HG03103 (cell line): ENCODE data around the gene DNAJA2.

ENCODE experiments used
- ATAC-seq: cut with Tn5 transposase; IDR thresholded peaks from one replicate; pipeline ENCODE4 v1.9.1; 2021; ENCODE audit warnings: low read depth; ENCODE audit not compliant: unreplicated experiment

Gene DNAJA2

GRCh38 chr16:46929378-46930332 lies 43.8 kb downstream of the DNAJA2 start:
- ATAC-seq = no peak

- ATAC-seq = no peak
Measured at GRCh38 chr16:46928811-46929210, 44.7 kb downstream of the DNAJA2 start.

- no peak for ATAC-seq
Measured at GRCh38 chr16:46927273-46927672, 46.2 kb downstream of the DNAJA2 start.

GRCh38 chr16:46926470-46927225 lies 46.8 kb downstream of the DNAJA2 start:
- ATAC-seq = no peak

GRCh38 chr16:46924402-46924801 lies 49.1 kb downstream of the DNAJA2 start:
- ATAC-seq = no peak

GRCh38 chr16:46923513-46924295 lies 49.8 kb downstream of the DNAJA2 start:
- no peak for ATAC-seq

- ATAC-seq = no peak
Measured at GRCh38 chr16:46922239-46922638, 51.2 kb downstream of the DNAJA2 start.

- no peak for ATAC-seq
Measured at GRCh38 chr16:46920402-46921068, 52.9 kb downstream of the DNAJA2 start.

- peak; percentile 82 for ATAC-seq
Measured at GRCh38 chr16:46918905-46919792, 54.3 kb downstream of the DNAJA2 start.

- no peak for ATAC-seq
Measured at GRCh38 chr16:46918400-46918799, 55.1 kb downstream of the DNAJA2 start.

- no peak for ATAC-seq
Measured at GRCh38 chr16:46916980-46917379, 56.5 kb downstream of the DNAJA2 start.

- ATAC-seq = no peak
Measured at GRCh38 chr16:46915483-46916025, 57.9 kb downstream of the DNAJA2 start.

GRCh38 chr16:46914556-46915201 lies 58.8 kb downstream of the DNAJA2 start:
- ATAC-seq = no peak

- ATAC-seq = no peak
Measured at GRCh38 chr16:46911650-46912049, 61.8 kb downstream of the DNAJA2 start.

- peak; percentile 72 for ATAC-seq
Measured at GRCh38 chr16:46911038-46911437, 62.4 kb downstream of the DNAJA2 start.

- no peak for ATAC-seq
Measured at GRCh38 chr16:46908540-46909372, 64.7 kb downstream of the DNAJA2 start.

- ATAC-seq = no peak
Measured at GRCh38 chr16:46907061-46907774, 66.3 kb downstream of the DNAJA2 start.
